Left kidney (tissue), 2 donors: ENCODE measurements around the gene TUBA4A. TPM values are rescaled to one million over a fixed set of nuclear protein-coding genes. Genes with fewer than 3 reads are reported as not detected.
A peak's percentile ranks its signal among the peaks of the same experiment; 100 is the strongest.
"Not testable (repeated sequence)": the region's sequence is repeated elsewhere in the genome, so short reads cannot be mapped to it uniquely, and the experiment has no call there.

Experiments used
- DNase-seq: peaks from one replicate; pipeline ENCODE4 v3.0.0-alpha.2; 2013
- polyA plus RNA-seq: library from polyadenylated mRNA; unstranded; fragments of 120-200 nt; gene quantifications from one replicate; pipeline ENCODE4 v1.2.1, GENCODE V29; 2013; ENCODE audit not compliant: insufficient read length

TUBA4A gene
- polyA plus RNA-seq, 1 donor: 25.2 TPM

- no peak for DNase-seq
Measured at GRCh38 chr2:219287580-219288265, 34.0 kb upstream of the TUBA4A start.

- not testable (repeated sequence) for DNase-seq
Measured at GRCh38 chr2:219287116-219287440, 33.4 kb upstream of the TUBA4A start.

GRCh38 chr2:219286436-219287115, 32.9 kb upstream of the TUBA4A start:
- no peak for DNase-seq

- no peak for DNase-seq
Measured at GRCh38 chr2:219285894-219286425, 32.2 kb upstream of the TUBA4A start.

GRCh38 chr2:219285373-219285735, 31.6 kb upstream of the TUBA4A start:
- no peak for DNase-seq

- DNase-seq: no peak
Measured at GRCh38 chr2:219284501-219285372, 31.0 kb upstream of the TUBA4A start.

GRCh38 chr2:219282943-219283581, 29.3 kb upstream of the TUBA4A start:
- DNase-seq: no peak

GRCh38 chr2:219282375-219282774, 28.7 kb upstream of the TUBA4A start:
- DNase-seq: no peak

GRCh38 chr2:219281588-219281987, 27.9 kb upstream of the TUBA4A start:
- DNase-seq: no peak

- DNase-seq: no peak
Measured at GRCh38 chr2:219280651-219281050, 26.9 kb upstream of the TUBA4A start.

- DNase-seq: no peak
Measured at GRCh38 chr2:219279916-219280516, 26.3 kb upstream of the TUBA4A start.

- peak; percentile 97 for DNase-seq
Measured at GRCh38 chr2:219279151-219279915, 25.6 kb upstream of the TUBA4A start, which contains the start of gene DNAJB2. DNAJB2 (plus strand) TSS chr2:219279366; CDS start chr2:219279834, 468 bp downstream.

- DNase-seq: no peak
Measured at GRCh38 chr2:219278655-219279150, 25.0 kb upstream of the TUBA4A start.

- peak; percentile 82 for DNase-seq
Measured at GRCh38 chr2:219277703-219278654, 24.3 kb upstream of the TUBA4A start.

GRCh38 chr2:219274361-219274921, 20.7 kb upstream of the TUBA4A start:
- no peak for DNase-seq

- DNase-seq: no peak
Measured at GRCh38 chr2:219273937-219274336, 20.2 kb upstream of the TUBA4A start.

- no peak for DNase-seq
Measured at GRCh38 chr2:219272995-219273394, 19.3 kb upstream of the TUBA4A start.

GRCh38 chr2:219272356-219272755, 18.6 kb upstream of the TUBA4A start:
- DNase-seq: no peak

- DNase-seq: no peak
Measured at GRCh38 chr2:219271021-219271420, 17.3 kb upstream of the TUBA4A start.
